ENCODE measurements around the gene HNF1A. TPM values are rescaled to one million over a fixed set of nuclear protein-coding genes. Genes with fewer than 3 reads are reported as not detected.

Gene HNF1A
- total RNA-seq, 4 donors from 2014 or later: not detected

DNA sequence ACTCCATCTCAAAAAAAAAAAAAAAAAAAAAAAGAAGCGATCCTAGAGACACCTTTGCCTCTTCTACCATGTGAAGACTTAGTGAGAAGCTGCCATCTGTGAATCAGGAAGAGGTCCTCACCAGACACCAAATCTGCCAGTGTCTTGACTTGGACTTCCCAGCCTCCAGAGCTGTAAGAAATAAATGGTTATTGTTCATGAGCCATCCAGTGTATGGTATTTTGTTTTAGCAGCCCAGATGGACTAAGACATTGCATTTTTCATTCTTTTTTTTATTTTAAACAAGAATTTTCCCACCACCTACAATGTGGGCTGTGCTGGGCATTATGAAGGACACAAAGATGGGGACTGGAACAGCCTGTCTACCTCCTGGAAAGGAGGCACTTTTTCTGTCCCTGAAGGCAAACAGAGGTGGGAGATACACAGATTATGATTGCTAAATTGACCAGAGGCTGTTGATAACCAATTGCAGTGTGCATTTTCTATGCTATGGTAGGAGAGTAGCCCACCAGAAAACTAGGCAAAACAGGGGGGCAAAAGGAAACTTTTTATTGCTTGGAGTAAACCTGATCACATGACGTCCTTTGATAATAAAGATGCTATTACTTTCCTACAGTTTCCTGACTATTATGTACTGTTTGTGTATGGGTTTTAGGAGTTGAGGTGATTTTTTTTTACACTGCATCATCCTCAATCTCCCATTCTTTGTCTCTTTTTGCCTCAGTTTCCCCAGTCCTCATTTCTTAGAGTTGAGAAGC lies 40.7 kb downstream of the HNF1A start:
- Histone ChIP-seq H3K4me3 (no peak overlapping the region), H3K4me1 (peaks cover 0 to 15% (median 5%) of the 10 kb centered on the region in 4 donors), H3K36me3 (no peaks in the 10 kb centered on the region), H3K27me3 (no peaks in the 10 kb centered on the region), H3K9me3 (no peaks in the 10 kb centered on the region), H3K27ac (no peak overlapping the region)
- TF ChIP-seq EP300 (IDR thresholded peaks at IDR 0.05): no peak
- TF ChIP-seq, protein P1, sequence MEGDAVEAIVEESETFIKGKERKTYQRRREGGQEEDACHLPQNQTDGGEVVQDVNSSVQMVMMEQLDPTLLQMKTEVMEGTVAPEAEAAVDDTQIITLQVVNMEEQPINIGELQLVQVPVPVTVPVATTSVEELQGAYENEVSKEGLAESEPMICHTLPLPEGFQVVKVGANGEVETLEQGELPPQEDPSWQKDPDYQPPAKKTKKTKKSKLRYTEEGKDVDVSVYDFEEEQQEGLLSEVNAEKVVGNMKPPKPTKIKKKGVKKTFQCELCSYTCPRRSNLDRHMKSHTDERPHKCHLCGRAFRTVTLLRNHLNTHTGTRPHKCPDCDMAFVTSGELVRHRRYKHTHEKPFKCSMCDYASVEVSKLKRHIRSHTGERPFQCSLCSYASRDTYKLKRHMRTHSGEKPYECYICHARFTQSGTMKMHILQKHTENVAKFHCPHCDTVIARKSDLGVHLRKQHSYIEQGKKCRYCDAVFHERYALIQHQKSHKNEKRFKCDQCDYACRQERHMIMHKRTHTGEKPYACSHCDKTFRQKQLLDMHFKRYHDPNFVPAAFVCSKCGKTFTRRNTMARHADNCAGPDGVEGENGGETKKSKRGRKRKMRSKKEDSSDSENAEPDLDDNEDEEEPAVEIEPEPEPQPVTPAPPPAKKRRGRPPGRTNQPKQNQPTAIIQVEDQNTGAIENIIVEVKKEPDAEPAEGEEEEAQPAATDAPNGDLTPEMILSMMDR (IDR thresholded peaks at IDR 0.05): no peak
- no peak for TF ChIP-seq POLR2A (IDR thresholded peaks at IDR 0.05)
- no peak for DNase-seq (ENCODE audit: low spot score in 2 of 2)
- WGBS, 2 donors: 85 to 89% methylated on average over 2 of the region's 2 CpGs

DNA sequence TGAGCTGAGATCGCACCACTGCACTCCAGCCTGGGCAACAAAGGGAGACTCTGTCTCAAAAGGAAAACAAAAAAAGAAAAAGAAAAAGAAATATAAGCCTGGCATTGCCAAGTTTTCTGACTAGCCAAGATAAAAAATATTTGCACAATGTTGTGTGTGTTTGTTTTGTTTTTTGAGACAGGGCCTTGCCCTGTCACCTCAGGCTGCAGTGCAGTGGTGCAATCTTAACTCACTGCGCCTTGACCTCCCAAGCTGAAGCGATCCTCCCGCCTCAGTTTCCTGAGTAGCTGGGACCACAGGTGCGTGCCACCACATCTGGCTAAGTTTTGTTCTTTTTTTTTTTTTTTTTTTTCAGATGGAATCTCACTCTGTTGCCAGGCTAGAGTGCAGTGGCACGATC lies 43.4 kb downstream of the HNF1A start:
- Histone ChIP-seq H3K4me1 (no peaks in the 10 kb centered on the region), H3K27me3 (no peaks in the 10 kb centered on the region), H3K4me3 (no peak overlapping the region), H3K9me3 (no peaks in the 10 kb centered on the region), H3K27ac (no peak overlapping the region), H3K36me3 (no peaks in the 10 kb centered on the region)
- DNase-seq (ENCODE audit: low spot score in 2 of 2): no peak
- WGBS, 2 donors: 77 to 88% methylated on average over 6 of the region's 6 CpGs
- TF ChIP-seq, protein P1 (IDR thresholded peaks at IDR 0.05): no peak
- TF ChIP-seq POLR2A (IDR thresholded peaks at IDR 0.05) (no peak), EP300 (IDR thresholded peaks at IDR 0.05) (no peak)

DNA sequence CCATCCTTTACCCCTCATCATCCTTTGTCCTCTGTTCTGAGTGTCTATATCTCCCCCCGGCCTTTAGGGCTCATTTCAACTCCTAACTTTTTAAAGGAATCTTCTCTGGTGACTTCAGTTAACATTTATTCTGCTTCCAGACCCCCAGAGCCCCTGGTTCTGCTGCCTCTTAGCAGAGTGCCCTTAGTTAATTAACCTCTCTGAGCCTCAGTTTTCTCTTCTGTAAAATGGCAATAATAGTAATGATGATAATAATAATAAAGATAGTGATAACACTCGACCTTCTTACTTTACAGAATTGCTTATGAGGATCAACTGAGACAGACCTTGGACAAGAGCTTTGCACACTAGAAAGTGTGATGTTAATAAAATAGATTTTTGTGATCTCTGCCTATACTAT lies 44.4 kb downstream of the HNF1A start:
- no peaks in the 10 kb centered on the region for H3K4me1 ChIP-seq
- TF ChIP-seq EP300 (IDR thresholded peaks at IDR 0.05) (no peak), POLR2A (IDR thresholded peaks at IDR 0.05) (no peak)
- TF ChIP-seq, protein P1 (IDR thresholded peaks at IDR 0.05): no peak
- H3K4me3 ChIP-seq: no peak overlapping the region
- DNase-seq (ENCODE audit: low spot score in 2 of 2): no peak
- H3K27ac ChIP-seq: no peak overlapping the region
- H3K27me3 ChIP-seq: no peaks in the 10 kb centered on the region
- no peaks in the 10 kb centered on the region for H3K36me3 ChIP-seq
- 59 to 60% methylated on average over 2 of the region's 2 CpGs for WGBS, 2 donors
- no peaks in the 10 kb centered on the region for H3K9me3 ChIP-seq

DNA sequence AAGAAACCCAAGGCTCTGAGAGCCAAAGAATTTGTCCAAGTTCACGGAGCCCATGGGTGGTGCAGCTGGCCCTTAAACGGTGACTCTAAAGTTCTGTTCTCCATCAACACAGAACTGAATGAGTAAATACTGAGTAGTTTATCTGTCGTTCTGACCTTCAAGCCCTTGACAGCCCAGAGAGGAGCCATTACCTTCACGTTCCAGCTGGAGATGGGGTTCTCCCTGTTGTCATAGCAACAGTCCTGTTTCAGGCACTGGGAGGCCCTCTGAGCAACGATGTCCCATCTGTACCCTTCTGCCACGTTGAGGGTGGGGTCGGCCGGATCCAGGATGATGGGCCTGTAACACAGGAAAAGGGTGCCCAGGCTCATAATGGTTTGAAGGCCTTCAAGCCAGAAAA lies 45.5 kb downstream of the HNF1A start:
- H3K27ac ChIP-seq: no peak overlapping the region
- 65 to 70% methylated on average over 8 of the region's 8 CpGs for WGBS, 2 donors
- no peaks in the 10 kb centered on the region for H3K27me3 ChIP-seq
- H3K4me1 ChIP-seq: no peaks in the 10 kb centered on the region
- no peaks in the 10 kb centered on the region for H3K9me3 ChIP-seq
- H3K36me3 ChIP-seq: no peaks in the 10 kb centered on the region
- TF ChIP-seq POLR2A (IDR thresholded peaks at IDR 0.05): no peak
- TF ChIP-seq, protein P1 (IDR thresholded peaks at IDR 0.05): no peak
- TF ChIP-seq EP300 (IDR thresholded peaks at IDR 0.05): no peak
- H3K4me3 ChIP-seq: no peak overlapping the region
- DNase-seq (ENCODE audit: low spot score in 2 of 2): no peak

DNA sequence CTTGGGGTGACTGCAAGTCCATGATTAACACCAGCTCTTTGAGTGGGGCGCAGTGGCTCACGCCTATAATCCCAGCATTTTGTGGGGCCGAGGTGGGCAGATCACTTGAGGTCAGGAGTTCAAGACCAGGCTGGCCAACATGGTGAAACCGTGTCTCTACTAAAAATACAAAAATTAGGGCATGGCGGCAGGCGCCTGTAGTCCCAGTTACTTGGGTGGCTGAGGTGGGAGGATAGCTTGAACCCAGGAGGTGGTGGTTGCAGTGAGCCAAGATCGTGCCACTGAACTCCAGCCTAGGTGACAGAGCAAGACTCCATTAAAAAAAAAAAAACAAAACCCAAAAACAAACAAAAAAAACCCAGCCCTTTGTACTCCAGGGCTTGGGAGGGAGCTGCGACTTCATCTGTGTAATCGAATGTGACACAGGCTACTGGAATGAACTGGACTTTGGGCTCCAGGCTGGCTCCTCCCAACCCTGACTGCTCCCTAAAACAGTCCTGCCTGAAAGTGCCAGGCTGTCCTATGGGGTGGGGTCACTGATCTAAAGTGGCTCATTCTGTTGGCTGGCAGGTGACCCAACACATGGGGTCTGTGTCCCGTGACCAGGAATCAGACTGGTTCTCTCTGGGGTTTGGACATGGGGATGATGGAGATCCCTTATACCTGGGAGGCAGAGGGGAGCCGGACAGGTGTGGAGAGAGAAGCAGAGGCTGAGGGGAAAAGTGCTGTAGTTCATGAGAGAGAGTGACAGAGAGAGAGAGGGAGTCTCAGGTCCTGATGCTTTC lies 47.3 kb downstream of the HNF1A start:
- H3K9me3 ChIP-seq: no peaks in the 10 kb centered on the region
- no peak overlapping the region for H3K4me3 ChIP-seq
- no peaks in the 10 kb centered on the region for H3K4me1 ChIP-seq
- no peak for DNase-seq (ENCODE audit: low spot score in 2 of 2)
- 91% methylated on average over 11 of the region's 11 CpGs for WGBS, 2 donors
- no peak overlapping the region for H3K27ac ChIP-seq
- TF ChIP-seq, protein P1 (IDR thresholded peaks at IDR 0.05): no peak
- TF ChIP-seq EP300 (IDR thresholded peaks at IDR 0.05) (no peak), POLR2A (IDR thresholded peaks at IDR 0.05) (no peak)
- no peaks in the 10 kb centered on the region for H3K36me3 ChIP-seq
- no peaks in the 10 kb centered on the region for H3K27me3 ChIP-seq
